Loucy (cell line): ENCODE results near the gene DEDD.

ENCODE experiments used
- H2AFZ ChIP-seq: fragments of 200-600 bp; sonication (generic); 2 replicates; pipeline ENCODE4 v1.6.0; 2016; ENCODE audit warnings: antibody characterized with exemption, mild to moderate bottlenecking, low read length, moderate library complexity
- H3F3A ChIP-seq: fragments of 200-600 bp; 2 replicates; pipeline ENCODE4 v1.6.0; 2016; ENCODE audit warnings: antibody characterized with exemption, low read depth, mild to moderate bottlenecking
- H3K27me3 ChIP-seq: fragments of 200-600 bp; sonication (generic); 2 replicates; pipeline ENCODE4 v1.6.1; 2014; ENCODE audit warnings: low read length, mild to moderate bottlenecking; ENCODE audit not compliant: insufficient read depth, poor library complexity, severe bottlenecking
- H3K36me3 ChIP-seq: fragments of 200-600 bp; sonication (generic); 2 replicates; pipeline ENCODE4 v1.6.1; 2016; ENCODE audit warnings: low read length; ENCODE audit not compliant: insufficient read depth
- H3K4me1 ChIP-seq: fragments of 200-600 bp; sonication (generic); 2 replicates; pipeline ENCODE4 v1.5.1; 2014; ENCODE audit warnings: low read length, mild to moderate bottlenecking; ENCODE audit not compliant: insufficient read depth, poor library complexity, severe bottlenecking
- H3K4me2 ChIP-seq: fragments of 200-600 bp; sonication (generic); 2 replicates; pipeline ENCODE4 v1.6.0; 2014; ENCODE audit warnings: antibody characterized with exemption, low read length, low read depth, mild to moderate bottlenecking; ENCODE audit not compliant: poor library complexity, severe bottlenecking
- H3K4me3 ChIP-seq: fragments of 200-600 bp; sonication (generic); 2 replicates; pipeline ENCODE4 v1.5.1; 2014; ENCODE audit warnings: low read length, mild to moderate bottlenecking, mixed read lengths; ENCODE audit not compliant: poor library complexity, severe bottlenecking
- H3K79me2 ChIP-seq: fragments of 200-600 bp; sonication (generic); 2 replicates; pipeline ENCODE4 v1.6.1; 2014; ENCODE audit warnings: low read length; ENCODE audit not compliant: insufficient read depth
- H3K9ac ChIP-seq: fragments of 200-600 bp; sonication (generic); 2 replicates; pipeline ENCODE4 v1.6.0; 2014; ENCODE audit warnings: mild to moderate bottlenecking, low read depth, low read length, moderate library complexity; ENCODE audit not compliant: poor library complexity, severe bottlenecking
- H3K9me2 ChIP-seq: fragments of 200-600 bp; sonication (generic); replicated peaks from 2 replicates; pipeline ENCODE4 v1.6.1; 2016; ENCODE audit warnings: low read depth, low read length, mixed read lengths
- H3K9me3 ChIP-seq: fragments of 200-600 bp; sonication (generic); 2 replicates; pipeline ENCODE4 v1.6.1; 2014; ENCODE audit warnings: mild to moderate bottlenecking, antibody characterized with exemption, low read length, low read depth; ENCODE audit not compliant: insufficient read depth
- H4K20me1 ChIP-seq: fragments of 200-600 bp; sonication (generic); 2 replicates; pipeline ENCODE4 v1.6.0; 2014; ENCODE audit warnings: antibody characterized with exemption, low read length, mild to moderate bottlenecking; ENCODE audit not compliant: insufficient read depth, poor library complexity, severe bottlenecking
- CTCF ChIP-seq: fragments of 200-600 bp; sonication (generic); conservative IDR thresholded peaks from 2 replicates; pipeline ENCODE4 v1.5.1; 2014; ENCODE audit warnings: mild to moderate bottlenecking, antibody characterized with exemption, low read length
- EZH2phosphoT487 ChIP-seq: fragments of 200-600 bp; IDR thresholded peaks from 2 replicates; pipeline ENCODE4 v1.6.1; 2018; ENCODE audit warnings: antibody characterized with exemption, mild to moderate bottlenecking, moderate library complexity, borderline replicate concordance

DEDD gene

DNA sequence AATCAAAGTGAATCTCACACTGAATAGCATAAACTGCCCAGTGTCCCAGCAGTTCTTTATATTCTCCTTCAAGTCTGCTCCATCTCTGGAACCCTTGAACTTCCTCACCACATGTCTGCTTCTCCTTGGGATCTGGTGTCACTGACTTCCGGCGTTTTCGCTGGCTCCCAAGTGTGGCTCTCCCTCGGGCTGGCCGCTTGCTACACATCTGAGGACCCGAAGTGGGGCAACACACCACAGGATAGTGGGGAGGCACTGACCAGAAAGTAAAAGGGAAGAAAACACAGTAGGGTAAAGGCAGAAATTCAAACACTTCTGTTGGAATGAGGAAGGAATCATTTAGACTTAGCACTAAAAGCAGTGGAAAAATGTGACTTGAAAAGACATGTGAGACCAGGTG lies 9.5 kb downstream of the DEDD start:
- peaks cover 49% of the 10 kb centered on the region for H3K36me3 ChIP-seq
- H3K79me2 ChIP-seq: peaks cover 31% of the 10 kb centered on the region
- H3K27me3 ChIP-seq: no peaks in the 10 kb centered on the region
- H2AFZ ChIP-seq: no peak overlapping the region
- no peak overlapping the region for H3K9ac ChIP-seq
- no peaks in the 10 kb centered on the region for H3F3A ChIP-seq
- peaks cover 32% of the 10 kb centered on the region for H3K4me1 ChIP-seq
- no peak for TF ChIP-seq EZH2phosphoT487
- no peaks in the 10 kb centered on the region for H3K9me2 ChIP-seq
- H3K4me2 ChIP-seq: no peak overlapping the region
- no peaks in the 10 kb centered on the region for H4K20me1 ChIP-seq
- H3K9me3 ChIP-seq: no peaks in the 10 kb centered on the region
- no peak overlapping the region for H3K4me3 ChIP-seq

DNA sequence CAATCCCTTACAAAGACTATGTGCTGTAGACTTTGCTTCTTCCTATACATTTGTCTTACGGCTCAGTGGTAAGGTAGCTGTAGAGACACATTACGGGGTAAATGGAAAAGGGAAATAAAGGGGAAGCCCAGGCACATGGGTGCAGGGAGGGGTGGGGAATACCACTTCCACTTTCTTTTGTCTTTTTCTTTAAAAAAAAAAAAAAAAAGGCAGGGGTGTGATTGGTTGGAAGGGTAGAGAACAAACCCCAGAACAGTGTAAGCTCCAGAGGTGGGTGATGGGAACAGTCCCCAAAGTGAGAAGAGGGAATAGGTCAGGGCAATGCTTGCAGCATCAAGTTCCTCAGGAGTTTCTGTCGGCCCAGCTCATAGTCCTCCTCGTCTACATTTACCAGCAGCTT lies 10.6 kb downstream of the DEDD start:
- Histone ChIP-seq H3K4me3 (no peak overlapping the region), H3K9me3 (no peaks in the 10 kb centered on the region), H3K79me2 (peaks cover 31% of the 10 kb centered on the region), H3K4me2 (no peak overlapping the region), H3K27me3 (no peaks in the 10 kb centered on the region), H2AFZ (no peak overlapping the region), H3K9ac (no peak overlapping the region), H3K9me2 (no peaks in the 10 kb centered on the region), H3F3A (no peaks in the 10 kb centered on the region), H3K36me3 (peaks cover 43% of the 10 kb centered on the region), H4K20me1 (peaks cover under 1% of the 10 kb centered on the region), H3K4me1 (peaks cover 22% of the 10 kb centered on the region)
- TF ChIP-seq EZH2phosphoT487 (no peak), CTCF (no peak)

DNA sequence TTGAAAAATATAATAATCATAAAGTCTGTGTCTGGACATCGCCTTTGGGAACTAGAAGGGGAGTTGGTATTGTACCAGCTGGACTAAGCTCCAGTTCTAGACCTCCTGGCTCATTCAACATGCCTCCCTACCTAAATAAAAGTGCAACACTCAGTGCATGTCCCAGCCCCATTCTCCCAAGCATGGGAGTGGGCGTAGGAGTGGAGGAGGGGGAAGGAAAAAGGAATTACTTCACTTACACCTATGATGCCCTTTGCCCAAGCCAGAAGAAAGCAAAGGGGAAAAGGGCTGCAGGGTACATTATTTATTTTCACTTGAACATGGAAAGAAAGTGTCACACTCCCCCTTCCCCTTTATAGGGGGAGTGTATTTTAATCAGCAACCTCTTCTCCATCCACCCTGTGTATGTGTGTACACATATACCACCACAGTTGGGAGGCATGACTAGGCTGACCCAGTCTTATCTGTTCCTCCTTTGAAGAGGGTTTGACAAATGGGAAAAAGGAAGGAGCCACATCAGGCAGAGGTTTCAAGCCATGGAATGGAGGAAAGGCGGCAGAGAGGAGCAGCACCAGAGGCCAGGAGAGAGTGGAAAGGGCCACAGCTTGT lies 11.3 kb downstream of the DEDD start:
- H4K20me1 ChIP-seq: peaks cover 4% of the 10 kb centered on the region
- no peak for TF ChIP-seq CTCF
- TF ChIP-seq EZH2phosphoT487: no peak
- H3K79me2 ChIP-seq: peaks cover 35% of the 10 kb centered on the region
- H3K4me1 ChIP-seq: peaks cover 25% of the 10 kb centered on the region
- H3K9me2 ChIP-seq: no peaks in the 10 kb centered on the region
- H2AFZ ChIP-seq: no peak overlapping the region
- no peak overlapping the region for H3K4me3 ChIP-seq
- no peaks in the 10 kb centered on the region for H3F3A ChIP-seq
- H3K9me3 ChIP-seq: no peaks in the 10 kb centered on the region
- peaks cover 42% of the 10 kb centered on the region for H3K36me3 ChIP-seq
- no peaks in the 10 kb centered on the region for H3K27me3 ChIP-seq
- no peak overlapping the region for H3K9ac ChIP-seq
- no peak overlapping the region for H3K4me2 ChIP-seq
